H1 (cell line): Measurements from ENCODE around the gene SHLD2. TPM values are rescaled to one million over a fixed set of nuclear protein-coding genes. Genes with fewer than 3 reads are reported as not detected.

Experiments used
- CTCF ChIA-PET: fragments of 300-600 bp; sonication (Branson Sonifier 250); formaldehyde crosslinking; loops from one replicate; lab custom pipeline; 2021; ENCODE audit not compliant: partially characterized antibody; lab: Charles Lee
- POLR2A ChIA-PET: fragments of 300-600 bp; sonication (Branson Sonifier 250); formaldehyde crosslinking; loops from one replicate; lab custom pipeline; 2021; ENCODE audit warnings: inconsistent platforms; ENCODE audit not compliant: partially characterized antibody; lab: Charles Lee
- DNase-seq, 2 experiments: peaks; one replicate each; pipeline versions ENCODE4 v3.0.0 to v3.0.0-alpha.2; 2010 to 2022; ENCODE audit warnings: low spot score in 2 of 2, low read depth in 1 of 2, mixed read lengths in 1 of 2
- FAIRE-seq: peaks from 2 replicates; lab custom pipeline; 2011; peaks lifted over from hg19 to GRCh38; lab: Jason Lieb, UNC
- H2AFZ ChIP-seq: 2 replicates; pipeline ENCODE4 v1.8.1; 2012; ENCODE audit warnings: low read length, inconsistent platforms
- H2AK5ac ChIP-seq: 2 replicates; pipeline ENCODE4 v1.6.1; 2013; ENCODE audit warnings: low read depth, low read length
- H2BK120ac ChIP-seq: replicated peaks from 2 replicates; pipeline ENCODE3; 2013; ENCODE audit warnings: low read depth, low read length, inconsistent platforms
- H2BK12ac ChIP-seq: 2 replicates; pipeline ENCODE4 v1.6.1; 2013; ENCODE audit warnings: low read depth, low read length
- H2BK15ac ChIP-seq: 2 replicates; pipeline ENCODE4 v1.6.1; 2013; ENCODE audit warnings: low read length
- H2BK20ac ChIP-seq: 2 replicates; pipeline ENCODE4 v1.6.1; 2013; ENCODE audit warnings: low read length
- H2BK5ac ChIP-seq: 2 replicates; pipeline ENCODE4 v1.6.1; 2013; ENCODE audit warnings: low read depth, low read length
- H3K14ac ChIP-seq: 2 replicates; pipeline ENCODE4 v1.6.1; 2013; ENCODE audit warnings: inconsistent platforms; ENCODE audit not compliant: insufficient read length
- H3K18ac ChIP-seq: 2 replicates; pipeline ENCODE4 v1.6.1; 2013; ENCODE audit warnings: low read length; ENCODE audit errors: extremely low read depth
- H3K23ac ChIP-seq: 2 replicates; pipeline ENCODE4 v1.6.1; 2013; ENCODE audit warnings: inconsistent platforms; ENCODE audit not compliant: insufficient read length
- H3K23me2 ChIP-seq: 2 replicates; pipeline ENCODE4 v1.6.1; 2013; ENCODE audit warnings: low read depth, low read length
- H3K27ac ChIP-seq: 2 replicates; pipeline ENCODE4 v1.6.1; 2011; ENCODE audit warnings: low read depth, low read length, inconsistent platforms
- H3K27me3 ChIP-seq, 4 experiments: replicated peaks in 1 of 4; 1 replicate in 1 of 4; 2 replicates in 3 of 4; pipeline versions ENCODE4 v1.6.1 to v1.8.1; 2011 to 2013; ENCODE audit warnings: low read length in 3 of 4, mild to moderate bottlenecking in 3 of 4, inconsistent platforms in 2 of 4, mixed read lengths in 2 of 4, moderate library complexity in 1 of 4; ENCODE audit not compliant: control insufficient read depth in 3 of 4, insufficient read depth in 3 of 4; ENCODE audit errors: extremely low read depth in 1 of 4
- H3K36me3 ChIP-seq, 4 experiments: 2 replicates each; pipeline versions ENCODE4 v1.6.1 to v1.8.1; 2011 to 2013; ENCODE audit warnings: mild to moderate bottlenecking in 4 of 4, low read length in 3 of 4, moderate library complexity in 2 of 4, control low read depth in 1 of 4, inconsistent platforms in 1 of 4; ENCODE audit not compliant: insufficient read depth in 4 of 4, control insufficient read depth in 2 of 4
- H3K4ac ChIP-seq: replicated peaks from 2 replicates; pipeline ENCODE3; 2013; ENCODE audit warnings: low read length, low read depth, mixed read lengths, inconsistent platforms; ENCODE audit not compliant: insufficient read length
- H3K4me1 ChIP-seq, 4 experiments: replicated peaks in 1 of 4; 1 replicate in 1 of 4; 2 replicates in 3 of 4; pipeline versions ENCODE4 v1.6.1 to v1.8.1; 2011 to 2013; ENCODE audit warnings: low read length in 3 of 4, inconsistent platforms in 2 of 4, mixed read lengths in 1 of 4; ENCODE audit not compliant: insufficient read depth in 4 of 4, control insufficient read depth in 3 of 4
- H3K4me2 ChIP-seq, 2 experiments: 2 replicates each; pipeline versions ENCODE4 v1.6.1 to v1.8.1; 2011 to 2013; ENCODE audit warnings: low read depth in 2 of 2, low read length in 2 of 2, control low read depth in 1 of 2, inconsistent platforms in 1 of 2, mild to moderate bottlenecking in 1 of 2; ENCODE audit not compliant: insufficient read depth in 1 of 2
- H3K4me3 ChIP-seq, 4 experiments: fragments of 200-600, 300-600 bp in 1 of 4; sonication (generic), shearing (Covaris generic), sonication (Bioruptor Twin) in 1 of 4; 2 replicates each; pipeline versions ENCODE4 v1.5.1 to v1.8.1; 2011 to 2016; ENCODE audit warnings: low read length in 4 of 4, low read depth in 3 of 4, control low read depth in 2 of 4, inconsistent platforms in 2 of 4, mild to moderate bottlenecking in 2 of 4, mixed read lengths in 1 of 4, moderate library complexity in 1 of 4; ENCODE audit not compliant: insufficient read depth in 2 of 4; ENCODE audit errors: extremely low read depth in 1 of 4
- H3K56ac ChIP-seq: replicated peaks from 2 replicates; pipeline ENCODE3; 2013; ENCODE audit warnings: low read depth, mild to moderate bottlenecking, mixed read lengths, low read length, inconsistent platforms; ENCODE audit not compliant: insufficient read length
- H3K79me1 ChIP-seq: 2 replicates; pipeline ENCODE4 v1.6.1; 2013; ENCODE audit warnings: low read depth, low read length, control low read depth
- H3K79me2 ChIP-seq, 2 experiments: 2 replicates each; pipeline versions ENCODE4 v1.6.1 to v1.8.1; 2012 to 2013; ENCODE audit warnings: low read length in 2 of 2, mild to moderate bottlenecking in 2 of 2, inconsistent platforms in 1 of 2; ENCODE audit not compliant: insufficient read depth in 2 of 2, control insufficient read depth in 1 of 2
- H3K9ac ChIP-seq, 4 experiments: replicated peaks in 1 of 4; 1 replicate in 1 of 4; 2 replicates in 3 of 4; pipeline versions ENCODE4 v1.6.1 to v1.8.1; 2011 to 2013; ENCODE audit warnings: low read depth in 3 of 4, low read length in 3 of 4, control low read depth in 2 of 4, mild to moderate bottlenecking in 2 of 4, moderate library complexity in 2 of 4, inconsistent platforms in 1 of 4; ENCODE audit errors: extremely low read depth in 1 of 4
- H3K9me3 ChIP-seq, 2 experiments: 2 replicates each; pipeline versions ENCODE4 v1.6.1 to v1.8.1; 2012 to 2013; ENCODE audit warnings: mild to moderate bottlenecking in 2 of 2, moderate library complexity in 2 of 2, control low read depth in 1 of 2, inconsistent platforms in 1 of 2, low read depth in 1 of 2, low read length in 1 of 2, mixed read lengths in 1 of 2; ENCODE audit not compliant: insufficient read depth in 2 of 2
- H4K20me1 ChIP-seq, 2 experiments: replicated peaks in 1 of 2; 2 replicates each; pipeline versions ENCODE3 to v1.8.1; 2011 to 2013; ENCODE audit warnings: inconsistent platforms in 2 of 2, low read length in 2 of 2, mild to moderate bottlenecking in 1 of 2; ENCODE audit not compliant: insufficient read depth in 2 of 2, control insufficient read depth in 1 of 2
- H4K5ac ChIP-seq: 2 replicates; pipeline ENCODE4 v1.6.1; 2013; ENCODE audit warnings: low read length, low read depth, mixed read lengths, inconsistent platforms; ENCODE audit not compliant: insufficient read length
- H4K8ac ChIP-seq: 2 replicates; pipeline ENCODE4 v1.8.0; 2013; ENCODE audit warnings: mild to moderate bottlenecking, moderate library complexity, low read length, inconsistent platforms; ENCODE audit not compliant: insufficient read depth; ENCODE audit errors: extremely low read depth
- H4K91ac ChIP-seq: replicated peaks from 2 replicates; pipeline ENCODE3; 2013; ENCODE audit warnings: low read length, mixed read lengths, inconsistent platforms; ENCODE audit not compliant: insufficient read length
- BACH1 ChIP-seq: IDR thresholded peaks from 2 replicates; pipeline ENCODE4 v1.6.1; 2012; ENCODE audit warnings: low read length, improper control_type of control experiment
- CEBPB ChIP-seq: IDR thresholded peaks from 2 replicates; pipeline ENCODE4 v1.6.1; 2012; ENCODE audit warnings: low read depth, low read length
- CHD2 ChIP-seq: IDR thresholded peaks from 2 replicates; pipeline ENCODE4 v1.6.1; 2012; ENCODE audit warnings: low read length, improper control_type of control experiment
- GTF2F1 ChIP-seq: IDR thresholded peaks from 2 replicates; pipeline ENCODE4 v1.6.1; 2012; ENCODE audit warnings: low read depth, low read length, improper control_type of control experiment, borderline replicate concordance
- JUND ChIP-seq: IDR thresholded peaks from 2 replicates; pipeline ENCODE4 v1.6.1; 2011; ENCODE audit warnings: mild to moderate bottlenecking, improper control_type of control experiment, low read length
- KDM5A ChIP-seq: fragments of 200-600 bp; IDR thresholded peaks from 2 replicates; pipeline ENCODE4 v1.7.1; 2012; ENCODE audit warnings: mild to moderate bottlenecking, low read length, inconsistent platforms, mixed read lengths
- SP4 ChIP-seq: IDR thresholded peaks from 2 replicates; pipeline ENCODE4 v1.6.1; 2012; ENCODE audit warnings: low read length, inconsistent platforms
- SUZ12 ChIP-seq: fragments of 200-600 bp; sonication (generic); IDR thresholded peaks from 2 replicates; pipeline ENCODE4 v1.6.1; 2012; ENCODE audit warnings: mild to moderate bottlenecking, inconsistent platforms, low read length, moderate library complexity, mixed read lengths
- TAF1 ChIP-seq: IDR thresholded peaks from 2 replicates; pipeline ENCODE4 v1.6.1; 2011; ENCODE audit warnings: mild to moderate bottlenecking, low read depth, low read length
- TAF7 ChIP-seq: optimal IDR thresholded peaks from 2 replicates; pipeline ENCODE3; 2011; ENCODE audit warnings: low read depth, mild to moderate bottlenecking, inconsistent platforms, low read length, moderate library complexity, borderline replicate concordance
- TBP ChIP-seq: IDR thresholded peaks from 2 replicates; pipeline ENCODE4 v1.6.1; 2011; ENCODE audit warnings: low read depth, low read length, improper control_type of control experiment
- WGBS, 2 experiments: shearing (Covaris generic) in 1 of 2; methylation state at CpG; one replicate each; pipeline versions ENCODE4 v1.1.6 to v1.1.7; 2013 to 2015; ENCODE audit warnings: low lambda C conversion rate in 2 of 2, mixed read lengths in 2 of 2, inconsistent platforms in 1 of 2, low coverage in 1 of 2, missing lambda C conversion rate in 1 of 2; ENCODE audit not compliant: insufficient replicate concordance in 2 of 2, insufficient coverage in 1 of 2, insufficient read length in 1 of 2; ENCODE audit errors: extremely low coverage in 1 of 2, missing lambda C conversion rate in 1 of 2; 5-methylcytosine and 5-hydroxymethylcytosine counted together
- polyA plus RNA-seq, 7 experiments: library from polyadenylated mRNA; depleted of rRNA in 3 of 7; stranded (reverse) in 5 of 7; unstranded in 2 of 7; fragments of >200 nt in 5 of 7; fragments of 200-250 nt in 2 of 7; gene quantifications; 1 replicate in 5 of 7; 2 replicates in 1 of 7; 4 replicates in 1 of 7; pipeline versions ENCODE4 v1.2.1 to v1.2.3, GENCODE V29; 2011 to 2013; ENCODE audit warnings: missing spikeins in 2 of 7, mixed read lengths in 2 of 7
- total RNA-seq: library from RNA; stranded (reverse); fragmentation: NEBNext Ultra II Directional; extraction: Animal tissue kit (Norgen Biotek cat#: 25700); gene quantifications from 2 replicates; pipeline ENCODE4 v1.2.1, GENCODE V29; 2021
- TF ChIP-seq, protein P1 (sequence below): IDR thresholded peaks from 2 replicates; pipeline ENCODE4 v1.6.1; 2011; ENCODE audit warnings: low read depth, mild to moderate bottlenecking, low read length; ENCODE audit not compliant: insufficient read depth

Gene SHLD2
- total and polyA plus RNA-seq, 2 of the 8 experiments (the other 6 are each of a cell fraction or from before 2014, with no cell fraction given) = 7.9 to 32.4 TPM

DNA sequence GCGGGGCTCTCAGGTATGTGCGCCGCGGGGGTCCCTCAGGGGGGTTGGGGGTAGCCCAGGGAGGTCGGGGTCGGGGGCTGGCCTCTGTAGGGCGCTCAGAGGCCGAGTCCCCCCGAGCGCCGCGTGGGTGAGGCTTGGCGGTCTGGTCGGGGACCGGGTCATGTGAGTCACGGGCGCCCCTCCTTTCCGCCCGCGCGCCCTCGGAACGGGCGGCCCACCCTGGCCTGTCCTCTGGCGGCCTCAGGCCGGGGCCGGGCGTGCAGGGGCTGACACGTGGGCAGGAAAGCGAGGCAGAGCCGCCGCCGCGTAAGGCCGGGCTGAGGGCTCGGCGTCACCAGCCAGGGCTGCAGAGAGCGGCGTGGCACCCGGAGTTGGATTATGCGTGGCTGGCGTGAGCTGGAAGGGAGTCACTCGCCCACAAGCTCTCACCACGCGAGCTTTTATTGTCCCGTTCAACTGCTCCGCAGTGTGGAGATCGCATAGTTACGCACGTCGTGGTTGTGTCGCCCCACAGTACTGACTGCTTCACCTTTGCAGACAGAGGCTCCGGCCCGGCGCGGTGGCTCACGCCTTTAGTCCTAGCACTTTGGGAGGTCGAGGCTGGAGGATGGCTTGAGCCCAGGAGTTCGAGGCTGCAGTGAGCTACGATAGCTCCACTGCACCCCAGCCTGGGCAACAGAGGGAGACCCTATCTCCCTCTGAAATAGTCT, 385 bp downstream of the SHLD2 start:
- peaks cover 0 to 4% (median 0%) of the 10 kb centered on the region in 4 experiments; a peak in 1 of 8 replicates for H3K36me3 ChIP-seq
- H3K79me2 ChIP-seq = peaks cover 0 to 44% of the 10 kb centered on the region in 2 experiments; a peak in 2 of 4 replicates
- H3K4me3 ChIP-seq = peak overlapping the region; percentile 56 to 69 (median 62)
- H3K4me2 ChIP-seq = peak overlapping the region; percentile 87 to 92
- H3K4me1 ChIP-seq = peaks cover 0 to 5% (median 1%) of the 10 kb centered on the region in 4 experiments; a peak in 2 of 7 replicates
- H3K23ac ChIP-seq = no peak overlapping the region
- H3K18ac ChIP-seq = peak overlapping the region; percentile 44; the same call in 1 of the 2 replicates
- H3K9me3 ChIP-seq = no peaks in the 10 kb centered on the region
- FAIRE-seq (no peak), DNase-seq (peak in 1 of 2 experiments; percentile 77)
- no peaks in the 10 kb centered on the region for H3K27me3 ChIP-seq
- peak overlapping the region; percentile 25; the same call in 1 of the 2 replicates for H2BK15ac ChIP-seq
- peak overlapping the region; percentile 90 for H3K4ac ChIP-seq
- H2AK5ac ChIP-seq = no peak overlapping the region
- H3K27ac ChIP-seq = 0 out of 2 replicates have a peak overlapping the region, but pooled peaks have one; percentile 32
- peak overlapping the region; percentile 93 for H2BK120ac ChIP-seq
- peaks cover 2% of the 10 kb centered on the region in 2 experiments for H4K20me1 ChIP-seq
- peaks cover 9% of the 10 kb centered on the region; the same call in 1 of the 2 replicates for H3K23me2 ChIP-seq
- H4K8ac ChIP-seq = peak overlapping the region; percentile 96; the same call in 1 of the 2 replicates
- peak overlapping the region; percentile 98; the same call in 1 of the 2 replicates for H2AFZ ChIP-seq
- no peak overlapping the region for H2BK20ac ChIP-seq
- peak overlapping the region; percentile 41 to 91 (median 80) for H3K9ac ChIP-seq
- peak overlapping the region; percentile 85 for H4K91ac ChIP-seq
- H3K14ac ChIP-seq = no peak overlapping the region
- peak overlapping the region; percentile 79 for H2BK5ac ChIP-seq
- peak overlapping the region; percentile 78 for H3K56ac ChIP-seq
- H4K5ac ChIP-seq = peak overlapping the region; percentile 94
- no peaks in the 10 kb centered on the region for H3K79me1 ChIP-seq
- CTCF ChIA-PET = interaction anchor here (0.6 to 1.7 kb wide), 3 partner anchors 129 to 156 kb away, joined by 3 to 6 read pairs (median 3); no protein-coding TSS in a partner anchor
- WGBS, 2 experiments = 16% methylated on average over 31 of the region's 60 CpGs; no CpG with 5 or more reads in 1 of the 2 experiments
- peak overlapping the region; percentile 64 for H2BK12ac ChIP-seq
- POLR2A ChIA-PET = interaction anchor here (0.6 to 1.3 kb wide), 2 partner anchors 8 to 33 kb away, joined by 3 to 6 read pairs; no protein-coding TSS in a partner anchor
- no peak for TF ChIP-seq JUND
- no peak for TF ChIP-seq KDM5A
- no peak for TF ChIP-seq CHD2
- no peak for TF ChIP-seq SUZ12
- no peak for TF ChIP-seq SP4
- TF ChIP-seq BACH1 = 0 out of 2 replicates have a peak, but pooled peaks have one; percentile 24
- TF ChIP-seq, protein P1, sequence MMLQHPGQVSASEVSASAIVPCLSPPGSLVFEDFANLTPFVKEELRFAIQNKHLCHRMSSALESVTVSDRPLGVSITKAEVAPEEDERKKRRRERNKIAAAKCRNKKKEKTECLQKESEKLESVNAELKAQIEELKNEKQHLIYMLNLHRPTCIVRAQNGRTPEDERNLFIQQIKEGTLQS = no peak
- no peak for TF ChIP-seq CEBPB
- TF ChIP-seq TBP = peak; percentile 39; the same call in 1 of the 2 replicates
- TF ChIP-seq TAF7 = no peak
- TF ChIP-seq GTF2F1 = no peak
- peak; percentile 47; the same call in 1 of the 2 replicates for TF ChIP-seq TAF1
